OCI-LY1 (cell line): ENCODE data around the gene FGF14.

Experiments used
- EZH2 ChIP-seq: fragments of 200-600 bp; sonication (generic), shearing (Covaris generic); IDR thresholded peaks from 2 replicates; pipeline ENCODE4 v1.8.0; 2017; ENCODE audit warnings: borderline replicate concordance, mixed run types, mild to moderate bottlenecking, antibody characterized with exemption, low read length, moderate library complexity, mixed read lengths
- TF ChIP-seq, protein P1 (sequence below): fragments of 200-600 bp; sonication (generic), shearing (Covaris generic); IDR thresholded peaks from 2 replicates; pipeline ENCODE4 v1.5.1; 2017; ENCODE audit warnings: mild to moderate bottlenecking, antibody characterized with exemption, low read length, moderate library complexity, mixed read lengths

- TF ChIP-seq, protein P1, sequence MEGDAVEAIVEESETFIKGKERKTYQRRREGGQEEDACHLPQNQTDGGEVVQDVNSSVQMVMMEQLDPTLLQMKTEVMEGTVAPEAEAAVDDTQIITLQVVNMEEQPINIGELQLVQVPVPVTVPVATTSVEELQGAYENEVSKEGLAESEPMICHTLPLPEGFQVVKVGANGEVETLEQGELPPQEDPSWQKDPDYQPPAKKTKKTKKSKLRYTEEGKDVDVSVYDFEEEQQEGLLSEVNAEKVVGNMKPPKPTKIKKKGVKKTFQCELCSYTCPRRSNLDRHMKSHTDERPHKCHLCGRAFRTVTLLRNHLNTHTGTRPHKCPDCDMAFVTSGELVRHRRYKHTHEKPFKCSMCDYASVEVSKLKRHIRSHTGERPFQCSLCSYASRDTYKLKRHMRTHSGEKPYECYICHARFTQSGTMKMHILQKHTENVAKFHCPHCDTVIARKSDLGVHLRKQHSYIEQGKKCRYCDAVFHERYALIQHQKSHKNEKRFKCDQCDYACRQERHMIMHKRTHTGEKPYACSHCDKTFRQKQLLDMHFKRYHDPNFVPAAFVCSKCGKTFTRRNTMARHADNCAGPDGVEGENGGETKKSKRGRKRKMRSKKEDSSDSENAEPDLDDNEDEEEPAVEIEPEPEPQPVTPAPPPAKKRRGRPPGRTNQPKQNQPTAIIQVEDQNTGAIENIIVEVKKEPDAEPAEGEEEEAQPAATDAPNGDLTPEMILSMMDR: no peak
- no peak for TF ChIP-seq EZH2
These were observed 157.1 kb downstream of the FGF14 start for GRCh38 chr13:102244607-102245227.
